Ovary (tissue), 9 donors: Measurements from ENCODE around the gene ROS1. TPM values are rescaled to one million over a fixed set of nuclear protein-coding genes. Genes with fewer than 3 reads are reported as not detected.
"Not testable (repeated sequence)": the region's sequence is repeated elsewhere in the genome, so short reads cannot be mapped to it uniquely, and the experiment has no call there.

ENCODE experiments used
- DNase-seq, 5 donors: peaks; one replicate each; pipeline ENCODE4 v3.0.0-alpha.2; 2019 to 2020
- H3K27ac ChIP-seq, 2 donors: fragments of 200-600 bp; one replicate each; pipeline versions ENCODE4 v1.5.1 to v1.8.0; 2019 to 2022
- H3K27me3 ChIP-seq: fragments of 200-600 bp; one replicate; pipeline ENCODE4 v1.8.0; 2022
- H3K36me3 ChIP-seq: fragments of 200-600 bp; sonication (generic); one replicate; pipeline ENCODE4 v1.5.1; 2019
- H3K4me1 ChIP-seq: one replicate; pipeline ENCODE4 v1.8.1; 2013; ENCODE audit warnings: mild to moderate bottlenecking, moderate library complexity; ENCODE audit not compliant: insufficient read depth
- H3K4me3 ChIP-seq: fragments of 200-600 bp; sonication (generic); one replicate; pipeline ENCODE4 v1.5.1; 2017
- H3K9me3 ChIP-seq, 2 donors: fragments of 200-600 bp in 1 of 2; sonication (generic) in 1 of 2; one replicate each; pipeline versions ENCODE4 v1.5.1 to v1.8.1; 2013 to 2019; ENCODE audit warnings: mild to moderate bottlenecking in 1 of 2, moderate library complexity in 1 of 2
- CTCF ChIP-seq, 3 donors: fragments of 450-650 bp in 2 of 3; fragments of 200-600 bp in 1 of 3; IDR thresholded peaks; one replicate each; pipeline versions ENCODE4 v1.5.1 to v1.8.0; 2016 to 2022; ENCODE audit warnings: antibody characterized with exemption in 3 of 3, mild to moderate bottlenecking in 1 of 3
- EP300 ChIP-seq: sonication (generic); formaldehyde crosslinking; IDR thresholded peaks from one replicate; pipeline ENCODE4 v1.6.1; 2017; ENCODE audit warnings: antibody characterized with exemption
- POLR2A ChIP-seq: fragments of 450-650 bp; IDR thresholded peaks from one replicate; pipeline ENCODE4 v1.6.1; 2017; ENCODE audit warnings: antibody characterized with exemption, mild to moderate bottlenecking, moderate library complexity
- WGBS, 3 donors: extraction: QIAGEN DNeasy Blood & Tissue Kit in 1 of 3; methylation state at CpG; one replicate each; pipeline versions ENCODE4 v1.1.5 to v1.1.7; 2013 to 2017; 5-methylcytosine and 5-hydroxymethylcytosine counted together
- intact Hi-C, 4 donors: fragments of 100-400 bp; cut with DNase I; formaldehyde crosslinking; loops; one replicate each; pipeline versions ENCODE4 v1.11.0 to v1.15.1; 2022 to 2023
- polyA plus RNA-seq, 2 donors: library from polyadenylated mRNA; stranded (reverse); fragments of 200-250 nt in 1 of 2; fragments of 350-450 nt in 1 of 2; fragmentation: Illumina TruSeq in 1 of 2; extraction: RNeasy Lipid Tissue Mini Kit (QIAGEN cat#74804) in 1 of 2; gene quantifications; one replicate each; pipeline ENCODE4 v1.2.3, GENCODE V29; 2013 to 2014
- total RNA-seq, 7 donors: library from RNA; depleted of rRNA in 2 of 7; stranded (reverse); fragments of >200 nt in 2 of 7; fragmentation: NEBNext Ultra II Directional in 3 of 7; extraction: Animal tissue kit (Norgen Biotek cat#: 25700) in 3 of 7; gene quantifications; one replicate each; pipeline versions ENCODE4 v1.1.0 to v1.2.4, GENCODE V29; 2016 to 2023
- donor health status: DM: no; HTN: no; CAD: no; lungs with moderate emphysema.
- donor health status: DM: no; HTN: no; CAD: no.
- donor health status: Bipolar disorder and iron deficiency.
- donor health status: DM: yes; HTN: yes; CAD: no.
- donor health status: DM: no; HTN: no; CAD: no.
- donor health status: DM: yes; HTN: yes; CAD: no.

Gene ROS1
- total and polyA plus RNA-seq, 9 donors: under 0.01 to 0.62 (median 0.14) TPM; not detected in 5

GRCh38 chr6:117469356-117469755, 43.6 kb upstream of the ROS1 start:
- intact Hi-C loops: no loop called here
- TF ChIP-seq EP300 (no peak), POLR2A (no peak), CTCF (IDR thresholded peaks at IDR 0.05) (no peak)
- Histone ChIP-seq H3K36me3 (no peaks in the 10 kb centered on the region), H3K27ac (no peak overlapping the region), H3K27me3 (no peaks in the 10 kb centered on the region), H3K4me1 (no peaks in the 10 kb centered on the region), H3K9me3 (no peaks in the 10 kb centered on the region), H3K4me3 (no peak overlapping the region)
- DNase-seq: no peak
- 77% methylated on average over 4 of the region's 4 CpGs for WGBS, 3 donors

- H3K36me3 ChIP-seq, intact Hi-C loops, DNase-seq, H3K27me3 ChIP-seq, H3K9me3 ChIP-seq, H3K4me3 ChIP-seq, H3K27ac ChIP-seq, H3K4me1 ChIP-seq: not testable (repeated sequence)
- WGBS, 3 donors: 81 to 88% (median 85%) methylated on average over 4 of the region's 4 CpGs
These were observed 42.8 kb upstream of the ROS1 start for GRCh38 chr6:117468527-117468926.

GRCh38 chr6:117467876-117468275, 42.1 kb upstream of the ROS1 start:
- Histone ChIP-seq H3K9me3 (no peaks in the 10 kb centered on the region), H3K4me1 (no peaks in the 10 kb centered on the region), H3K27me3 (no peaks in the 10 kb centered on the region), H3K27ac (no peak overlapping the region), H3K36me3 (no peaks in the 10 kb centered on the region), H3K4me3 (no peak overlapping the region)
- DNase-seq: no peak
- no peak for TF ChIP-seq CTCF (IDR thresholded peaks at IDR 0.05)
- no peak for TF ChIP-seq POLR2A
- no peak for TF ChIP-seq EP300
- WGBS, 3 donors: 81 to 85% (median 81%) methylated on average over 4 of the region's 4 CpGs
- intact Hi-C loops: no loop called here

GRCh38 chr6:117465691-117466090, 39.9 kb upstream of the ROS1 start:
- Histone ChIP-seq H3K36me3 (no peaks in the 10 kb centered on the region), H3K27ac (no peak overlapping the region), H3K9me3 (no peaks in the 10 kb centered on the region), H3K4me3 (no peak overlapping the region), H3K27me3 (no peaks in the 10 kb centered on the region), H3K4me1 (no peaks in the 10 kb centered on the region)
- DNase-seq: no peak
- WGBS, 3 donors: 41 to 65% (median 59%) methylated on average over 1 of the region's 1 CpG
- TF ChIP-seq CTCF (IDR thresholded peaks at IDR 0.05) (no peak), POLR2A (no peak), EP300 (no peak)
- intact Hi-C loops: no loop called here

DNA sequence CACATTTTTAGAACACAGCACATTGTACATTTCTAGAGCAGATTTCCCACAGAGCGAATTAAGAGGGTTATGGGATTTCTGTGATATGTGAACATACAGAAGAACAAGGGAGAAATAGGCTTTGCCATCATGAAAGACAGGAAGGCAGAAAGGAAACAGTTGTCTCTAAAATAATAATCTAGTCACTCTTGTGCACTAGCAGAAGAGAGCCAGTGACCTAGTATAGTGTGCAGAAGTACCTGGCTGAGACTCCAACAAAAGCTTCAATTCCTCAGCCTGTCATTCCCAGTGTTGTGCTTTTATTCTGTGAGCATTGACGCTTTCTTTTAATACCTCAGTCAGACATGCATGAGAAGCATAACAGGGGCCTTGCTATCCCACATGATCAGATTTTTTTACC, 39.0 kb upstream of the ROS1 start:
- Histone ChIP-seq H3K36me3 (no peaks in the 10 kb centered on the region), H3K27me3 (no peaks in the 10 kb centered on the region), H3K4me3 (no peak overlapping the region), H3K27ac (no peak overlapping the region), H3K9me3 (no peaks in the 10 kb centered on the region), H3K4me1 (no peaks in the 10 kb centered on the region)
- DNase-seq: no peak
- TF ChIP-seq EP300: no peak
- TF ChIP-seq CTCF (IDR thresholded peaks at IDR 0.05): no peak
- no peak for TF ChIP-seq POLR2A
- intact Hi-C loops: no loop called here
- 44 to 91% (median 68%) methylated on average over 2 of the region's 2 CpGs for WGBS, 3 donors
